ENCODE results near the gene ADGB.

DNA sequence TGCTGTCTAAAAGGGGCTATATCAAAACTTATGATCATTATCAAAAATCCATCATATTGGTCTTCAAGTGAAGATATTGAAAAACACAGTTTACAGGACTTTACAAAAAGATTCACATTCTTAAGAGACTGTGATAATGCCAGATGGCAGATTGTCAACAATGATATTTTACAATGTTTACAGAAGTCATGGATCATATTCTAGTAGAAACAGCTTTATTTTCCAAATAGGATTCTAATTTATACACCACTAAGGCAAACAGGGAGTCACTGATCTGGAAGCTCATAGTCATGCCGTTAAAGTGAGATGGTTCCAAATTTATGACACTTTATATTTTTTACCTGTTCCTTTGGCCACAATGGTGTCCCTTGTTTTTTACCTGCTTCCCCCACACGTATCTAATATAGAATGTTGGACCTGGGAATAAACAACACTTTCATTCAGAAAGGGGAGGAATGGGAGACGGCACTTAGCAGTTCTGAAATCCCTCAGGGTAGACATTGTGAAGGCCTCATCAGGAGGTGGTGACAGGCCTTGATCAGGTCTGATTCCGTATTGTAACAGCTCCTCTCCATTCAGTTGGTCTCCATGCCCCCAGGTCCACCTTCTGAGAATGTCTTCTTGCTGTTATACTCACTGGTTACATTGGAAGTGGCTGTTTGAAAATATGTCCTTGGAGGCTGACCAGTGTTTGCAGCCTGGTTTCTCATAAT lies 228.6 kb downstream of the ADGB start:
- TF ChIP-seq, protein P1, sequence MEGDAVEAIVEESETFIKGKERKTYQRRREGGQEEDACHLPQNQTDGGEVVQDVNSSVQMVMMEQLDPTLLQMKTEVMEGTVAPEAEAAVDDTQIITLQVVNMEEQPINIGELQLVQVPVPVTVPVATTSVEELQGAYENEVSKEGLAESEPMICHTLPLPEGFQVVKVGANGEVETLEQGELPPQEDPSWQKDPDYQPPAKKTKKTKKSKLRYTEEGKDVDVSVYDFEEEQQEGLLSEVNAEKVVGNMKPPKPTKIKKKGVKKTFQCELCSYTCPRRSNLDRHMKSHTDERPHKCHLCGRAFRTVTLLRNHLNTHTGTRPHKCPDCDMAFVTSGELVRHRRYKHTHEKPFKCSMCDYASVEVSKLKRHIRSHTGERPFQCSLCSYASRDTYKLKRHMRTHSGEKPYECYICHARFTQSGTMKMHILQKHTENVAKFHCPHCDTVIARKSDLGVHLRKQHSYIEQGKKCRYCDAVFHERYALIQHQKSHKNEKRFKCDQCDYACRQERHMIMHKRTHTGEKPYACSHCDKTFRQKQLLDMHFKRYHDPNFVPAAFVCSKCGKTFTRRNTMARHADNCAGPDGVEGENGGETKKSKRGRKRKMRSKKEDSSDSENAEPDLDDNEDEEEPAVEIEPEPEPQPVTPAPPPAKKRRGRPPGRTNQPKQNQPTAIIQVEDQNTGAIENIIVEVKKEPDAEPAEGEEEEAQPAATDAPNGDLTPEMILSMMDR (IDR thresholded peaks at IDR 0.05) = no peak
- TF ChIP-seq EHF (CRISPR knock-in tag; IDR thresholded peaks at IDR 0.05) = no peak
- no peak for TF ChIP-seq SMC3 (IDR thresholded peaks at IDR 0.05)
- TF ChIP-seq REST (IDR thresholded peaks at IDR 0.05) = no peak
- TF ChIP-seq BHLHE40 (IDR thresholded peaks at IDR 0.05; ENCODE audit: low read depth, low read length) = no peak

Data from A549 (cell line).